H1 (cell line): Measurements from ENCODE around the gene PRSS38. TPM values are rescaled to one million over a fixed set of nuclear protein-coding genes. Genes with fewer than 3 reads are reported as not detected.

ENCODE experiments used
- CTCF ChIA-PET: fragments of 300-600 bp; sonication (Branson Sonifier 250); formaldehyde crosslinking; loops from one replicate; lab custom pipeline; 2021; ENCODE audit not compliant: partially characterized antibody; lab: Charles Lee
- POLR2A ChIA-PET: fragments of 300-600 bp; sonication (Branson Sonifier 250); formaldehyde crosslinking; loops from one replicate; lab custom pipeline; 2021; ENCODE audit warnings: inconsistent platforms; ENCODE audit not compliant: partially characterized antibody; lab: Charles Lee
- DNase-seq, 2 experiments: peaks; one replicate each; pipeline versions ENCODE4 v3.0.0 to v3.0.0-alpha.2; 2010 to 2022; ENCODE audit warnings: low spot score in 2 of 2, low read depth in 1 of 2, mixed read lengths in 1 of 2
- FAIRE-seq: peaks from 2 replicates; lab custom pipeline; 2011; peaks lifted over from hg19 to GRCh38; lab: Jason Lieb, UNC
- H2AFZ ChIP-seq: 2 replicates; pipeline ENCODE4 v1.8.1; 2012; ENCODE audit warnings: low read length, inconsistent platforms
- H2AK5ac ChIP-seq: 2 replicates; pipeline ENCODE4 v1.6.1; 2013; ENCODE audit warnings: low read depth, low read length
- H2BK120ac ChIP-seq: replicated peaks from 2 replicates; pipeline ENCODE3; 2013; ENCODE audit warnings: low read depth, low read length, inconsistent platforms
- H2BK12ac ChIP-seq: 2 replicates; pipeline ENCODE4 v1.6.1; 2013; ENCODE audit warnings: low read depth, low read length
- H2BK15ac ChIP-seq: 2 replicates; pipeline ENCODE4 v1.6.1; 2013; ENCODE audit warnings: low read length
- H2BK20ac ChIP-seq: 2 replicates; pipeline ENCODE4 v1.6.1; 2013; ENCODE audit warnings: low read length
- H2BK5ac ChIP-seq: 2 replicates; pipeline ENCODE4 v1.6.1; 2013; ENCODE audit warnings: low read depth, low read length
- H3K14ac ChIP-seq: 2 replicates; pipeline ENCODE4 v1.6.1; 2013; ENCODE audit warnings: inconsistent platforms; ENCODE audit not compliant: insufficient read length
- H3K18ac ChIP-seq: 2 replicates; pipeline ENCODE4 v1.6.1; 2013; ENCODE audit warnings: low read length; ENCODE audit errors: extremely low read depth
- H3K23ac ChIP-seq: 2 replicates; pipeline ENCODE4 v1.6.1; 2013; ENCODE audit warnings: inconsistent platforms; ENCODE audit not compliant: insufficient read length
- H3K23me2 ChIP-seq: 2 replicates; pipeline ENCODE4 v1.6.1; 2013; ENCODE audit warnings: low read depth, low read length
- H3K27ac ChIP-seq: 2 replicates; pipeline ENCODE4 v1.6.1; 2011; ENCODE audit warnings: low read depth, low read length, inconsistent platforms
- H3K27me3 ChIP-seq, 4 experiments: replicated peaks in 1 of 4; 1 replicate in 1 of 4; 2 replicates in 3 of 4; pipeline versions ENCODE4 v1.6.1 to v1.8.1; 2011 to 2013; ENCODE audit warnings: low read length in 3 of 4, mild to moderate bottlenecking in 3 of 4, inconsistent platforms in 2 of 4, mixed read lengths in 2 of 4, moderate library complexity in 1 of 4; ENCODE audit not compliant: control insufficient read depth in 3 of 4, insufficient read depth in 3 of 4; ENCODE audit errors: extremely low read depth in 1 of 4
- H3K36me3 ChIP-seq, 4 experiments: 2 replicates each; pipeline versions ENCODE4 v1.6.1 to v1.8.1; 2011 to 2013; ENCODE audit warnings: mild to moderate bottlenecking in 4 of 4, low read length in 3 of 4, moderate library complexity in 2 of 4, control low read depth in 1 of 4, inconsistent platforms in 1 of 4; ENCODE audit not compliant: insufficient read depth in 4 of 4, control insufficient read depth in 2 of 4
- H3K4ac ChIP-seq: replicated peaks from 2 replicates; pipeline ENCODE3; 2013; ENCODE audit warnings: low read length, low read depth, mixed read lengths, inconsistent platforms; ENCODE audit not compliant: insufficient read length
- H3K4me1 ChIP-seq, 4 experiments: replicated peaks in 1 of 4; 1 replicate in 1 of 4; 2 replicates in 3 of 4; pipeline versions ENCODE4 v1.6.1 to v1.8.1; 2011 to 2013; ENCODE audit warnings: low read length in 3 of 4, inconsistent platforms in 2 of 4, mixed read lengths in 1 of 4; ENCODE audit not compliant: insufficient read depth in 4 of 4, control insufficient read depth in 3 of 4
- H3K4me2 ChIP-seq, 2 experiments: 2 replicates each; pipeline versions ENCODE4 v1.6.1 to v1.8.1; 2011 to 2013; ENCODE audit warnings: low read depth in 2 of 2, low read length in 2 of 2, control low read depth in 1 of 2, inconsistent platforms in 1 of 2, mild to moderate bottlenecking in 1 of 2; ENCODE audit not compliant: insufficient read depth in 1 of 2
- H3K4me3 ChIP-seq, 4 experiments: fragments of 200-600, 300-600 bp in 1 of 4; sonication (generic), shearing (Covaris generic), sonication (Bioruptor Twin) in 1 of 4; 2 replicates each; pipeline versions ENCODE4 v1.5.1 to v1.8.1; 2011 to 2016; ENCODE audit warnings: low read length in 4 of 4, low read depth in 3 of 4, control low read depth in 2 of 4, inconsistent platforms in 2 of 4, mild to moderate bottlenecking in 2 of 4, mixed read lengths in 1 of 4, moderate library complexity in 1 of 4; ENCODE audit not compliant: insufficient read depth in 2 of 4; ENCODE audit errors: extremely low read depth in 1 of 4
- H3K56ac ChIP-seq: replicated peaks from 2 replicates; pipeline ENCODE3; 2013; ENCODE audit warnings: low read depth, mild to moderate bottlenecking, mixed read lengths, low read length, inconsistent platforms; ENCODE audit not compliant: insufficient read length
- H3K79me1 ChIP-seq: 2 replicates; pipeline ENCODE4 v1.6.1; 2013; ENCODE audit warnings: low read depth, low read length, control low read depth
- H3K79me2 ChIP-seq, 2 experiments: 2 replicates each; pipeline versions ENCODE4 v1.6.1 to v1.8.1; 2012 to 2013; ENCODE audit warnings: low read length in 2 of 2, mild to moderate bottlenecking in 2 of 2, inconsistent platforms in 1 of 2; ENCODE audit not compliant: insufficient read depth in 2 of 2, control insufficient read depth in 1 of 2
- H3K9ac ChIP-seq, 4 experiments: replicated peaks in 1 of 4; 1 replicate in 1 of 4; 2 replicates in 3 of 4; pipeline versions ENCODE4 v1.6.1 to v1.8.1; 2011 to 2013; ENCODE audit warnings: low read depth in 3 of 4, low read length in 3 of 4, control low read depth in 2 of 4, mild to moderate bottlenecking in 2 of 4, moderate library complexity in 2 of 4, inconsistent platforms in 1 of 4; ENCODE audit errors: extremely low read depth in 1 of 4
- H3K9me3 ChIP-seq, 2 experiments: 2 replicates each; pipeline versions ENCODE4 v1.6.1 to v1.8.1; 2012 to 2013; ENCODE audit warnings: mild to moderate bottlenecking in 2 of 2, moderate library complexity in 2 of 2, control low read depth in 1 of 2, inconsistent platforms in 1 of 2, low read depth in 1 of 2, low read length in 1 of 2, mixed read lengths in 1 of 2; ENCODE audit not compliant: insufficient read depth in 2 of 2
- H4K20me1 ChIP-seq, 2 experiments: replicated peaks in 1 of 2; 2 replicates each; pipeline versions ENCODE3 to v1.8.1; 2011 to 2013; ENCODE audit warnings: inconsistent platforms in 2 of 2, low read length in 2 of 2, mild to moderate bottlenecking in 1 of 2; ENCODE audit not compliant: insufficient read depth in 2 of 2, control insufficient read depth in 1 of 2
- H4K5ac ChIP-seq: 2 replicates; pipeline ENCODE4 v1.6.1; 2013; ENCODE audit warnings: low read length, low read depth, mixed read lengths, inconsistent platforms; ENCODE audit not compliant: insufficient read length
- H4K8ac ChIP-seq: 2 replicates; pipeline ENCODE4 v1.8.0; 2013; ENCODE audit warnings: mild to moderate bottlenecking, moderate library complexity, low read length, inconsistent platforms; ENCODE audit not compliant: insufficient read depth; ENCODE audit errors: extremely low read depth
- H4K91ac ChIP-seq: replicated peaks from 2 replicates; pipeline ENCODE3; 2013; ENCODE audit warnings: low read length, mixed read lengths, inconsistent platforms; ENCODE audit not compliant: insufficient read length
- ATF2 ChIP-seq: IDR thresholded peaks from 2 replicates; pipeline ENCODE4 v1.6.1; 2012; ENCODE audit warnings: low read length, inconsistent platforms
- KDM5A ChIP-seq: fragments of 200-600 bp; IDR thresholded peaks from 2 replicates; pipeline ENCODE4 v1.7.1; 2012; ENCODE audit warnings: mild to moderate bottlenecking, low read length, inconsistent platforms, mixed read lengths
- NRF1 ChIP-seq: IDR thresholded peaks from 2 replicates; pipeline ENCODE4 v1.6.1; 2011; ENCODE audit warnings: mild to moderate bottlenecking, low read depth, low read length, improper control_type of control experiment
- PHF8 ChIP-seq: fragments of 200-600 bp; sonication (generic); conservative IDR thresholded peaks from 2 replicates; pipeline ENCODE4 v1.7.1; 2012; ENCODE audit warnings: low read depth, mild to moderate bottlenecking, inconsistent platforms, low read length, moderate library complexity
- RAD21 ChIP-seq, 2 experiments: IDR thresholded peaks in 1 of 2; conservative IDR thresholded peaks in 1 of 2; 2 replicates each; pipeline ENCODE4 v1.6.1; 2011; ENCODE audit warnings: low read depth in 2 of 2, low read length in 2 of 2, improper control_type of control experiment in 1 of 2, inconsistent platforms in 1 of 2, mild to moderate bottlenecking in 1 of 2, moderate library complexity in 1 of 2
- RBBP5 ChIP-seq: IDR thresholded peaks from 2 replicates; pipeline ENCODE4 v1.7.1; 2012; ENCODE audit warnings: low read depth, mild to moderate bottlenecking, inconsistent platforms, low read length, moderate library complexity, borderline replicate concordance
- RXRA ChIP-seq: IDR thresholded peaks from 2 replicates; pipeline ENCODE4 v1.6.1; 2011; ENCODE audit warnings: low read depth, mild to moderate bottlenecking, low read length, moderate library complexity; ENCODE audit not compliant: insufficient read depth
- SP1 ChIP-seq: IDR thresholded peaks from 2 replicates; pipeline ENCODE4 v1.6.1; 2011; ENCODE audit warnings: low read depth, low read length
- YY1 ChIP-seq: IDR thresholded peaks from 2 replicates; pipeline ENCODE4 v1.6.1; 2011; ENCODE audit warnings: low read depth, mild to moderate bottlenecking, low read length
- WGBS, 2 experiments: shearing (Covaris generic) in 1 of 2; methylation state at CpG; one replicate each; pipeline versions ENCODE4 v1.1.6 to v1.1.7; 2013 to 2015; ENCODE audit warnings: low lambda C conversion rate in 2 of 2, mixed read lengths in 2 of 2, inconsistent platforms in 1 of 2, low coverage in 1 of 2, missing lambda C conversion rate in 1 of 2; ENCODE audit not compliant: insufficient replicate concordance in 2 of 2, insufficient coverage in 1 of 2, insufficient read length in 1 of 2; ENCODE audit errors: extremely low coverage in 1 of 2, missing lambda C conversion rate in 1 of 2; 5-methylcytosine and 5-hydroxymethylcytosine counted together
- polyA plus RNA-seq, 7 experiments: library from polyadenylated mRNA; depleted of rRNA in 3 of 7; stranded (reverse) in 5 of 7; unstranded in 2 of 7; fragments of >200 nt in 5 of 7; fragments of 200-250 nt in 2 of 7; gene quantifications; 1 replicate in 5 of 7; 2 replicates in 1 of 7; 4 replicates in 1 of 7; pipeline versions ENCODE4 v1.2.1 to v1.2.3, GENCODE V29; 2011 to 2013; ENCODE audit warnings: missing spikeins in 2 of 7, mixed read lengths in 2 of 7
- total RNA-seq: library from RNA; stranded (reverse); fragmentation: NEBNext Ultra II Directional; extraction: Animal tissue kit (Norgen Biotek cat#: 25700); gene quantifications from 2 replicates; pipeline ENCODE4 v1.2.1, GENCODE V29; 2021

Gene PRSS38
- total and polyA plus RNA-seq, 2 of the 8 experiments (the other 6 are each of a cell fraction or from before 2014, with no cell fraction given): not detected

- Histone ChIP-seq H2BK15ac (no peak overlapping the region), H3K27me3 (peaks cover 0 to 3% (median 0%) of the 10 kb centered on the region in 4 experiments; a peak in 1 of 7 replicates), H2BK120ac (no peak overlapping the region), H3K36me3 (no peaks in the 10 kb centered on the region), H3K18ac (no peak overlapping the region), H3K56ac (no peak overlapping the region), H4K5ac (no peak overlapping the region), H3K14ac (no peak overlapping the region), H3K4me3 (no peak overlapping the region), H3K23me2 (no peaks in the 10 kb centered on the region), H3K4me1 (peaks cover 0 to 21% (median 16%) of the 10 kb centered on the region in 4 experiments; a peak in 6 of 7 replicates), H4K20me1 (peaks cover 0 to 1% of the 10 kb centered on the region in 2 experiments), H3K79me1 (no peaks in the 10 kb centered on the region), H4K91ac (no peak overlapping the region), H2AK5ac (no peak overlapping the region), H3K9ac (no peak overlapping the region), H2BK12ac (no peak overlapping the region), H3K9me3 (no peaks in the 10 kb centered on the region), H3K27ac (no peak overlapping the region), H2BK20ac (no peak overlapping the region), H3K23ac (no peak overlapping the region), H4K8ac (no peak overlapping the region), H2AFZ (no peak overlapping the region), H2BK5ac (no peak overlapping the region), H3K4me2 (no peak overlapping the region), H3K79me2 (no peaks in the 10 kb centered on the region), H3K4ac (no peak overlapping the region)
- WGBS, 2 experiments: 88% methylated on average over 3 of the region's 3 CpGs; no CpG with 5 or more reads in 1 of the 2 experiments
- TF ChIP-seq YY1 (no peak), KDM5A (no peak), PHF8 (no peak), RBBP5 (no peak), NRF1 (no peak), SP1 (no peak), RAD21 (IDR thresholded peaks at IDR 0.05 in 1 of 2, conservative IDR thresholded peaks at IDR 0.05 in 1 of 2; ENCODE audit: low read depth in 2 of 2, low read length in 2 of 2) (no peak), RXRA (no peak), ATF2 (no peak)
- ChIA-PET POLR2A (no interaction called here), CTCF (no interaction called here)
- FAIRE-seq (no peak), DNase-seq (no peak)
These were observed 17.9 kb upstream of the PRSS38 start for GRCh38 chr1:227797625-227798024.
